ENCODE results near the gene TM7SF2. TPM values are rescaled to one million over a fixed set of nuclear protein-coding genes. Genes with fewer than 3 reads are reported as not detected.

TM7SF2 gene
- total and polyA plus RNA-seq, 2 of the 13 experiments (the other 11 are each of a cell fraction or from before 2014, with no cell fraction given): 56.0 to 66.9 TPM

GRCh38 chr11:65129649-65130441 lies 18.2 kb downstream of the TM7SF2 start:
- CTCF ChIA-PET (ENCODE audit: low intra/inter-chr PET ratio, low total read pairs): no interaction called here

More at GRCh38 chr11:65129649-65130441, 18.2 kb downstream of the TM7SF2 start:
- H3K9ac ChIP-seq (ENCODE audit: insufficient read depth, low read depth, low read length): no peak overlapping the region
- POLR2A ChIA-PET: interaction anchor here (0.7 to 2.8 kb wide), 6 partner anchors 8 to 116 kb away, joined by 3 to 20 read pairs (median 6); partner anchors contain the start of genes ARL2, CAPN1, FAU and MRPL49
- H3K79me2 ChIP-seq (ENCODE audit: insufficient read depth, low read length): peaks cover 29% of the 10 kb centered on the region
- WGBS (ENCODE audit: low lambda C conversion rate): 99% methylated on average over 7 of the region's 13 CpGs
- intact Hi-C loops (cut with micrococcal nuclease; ENCODE audit: unreplicated experiment) (no loop called here), in situ Hi-C loops (cut with HindIII; ENCODE audit: extremely low pct_ligation_motif_present, low pct_unique_long_range_greater_than_20kb) (no loop called here)
- DNase-seq (ENCODE audit: low spot score) (no peak), FAIRE-seq (no peak), ATAC-seq (no peak)
- peaks cover 17% of the 10 kb centered on the region for H4K20me1 ChIP-seq (ENCODE audit: insufficient read depth, low read length)
- no peak overlapping the region for H2AFZ ChIP-seq (ENCODE audit: low read length)
- no peaks in the 10 kb centered on the region; a peak in 1 of 5 replicates for H3K27me3 ChIP-seq (ENCODE audit: control insufficient read depth in 1 of 2, insufficient read depth in 2 of 2, low read length in 2 of 2)
- H3K4me1 ChIP-seq (ENCODE audit: insufficient read depth, low read length): peaks cover 14% of the 10 kb centered on the region
- no TSS peak for BruUV-seq (replicated peaks)
- TF ChIP-seq SKIL (CRISPR knock-in tag; IDR thresholded peaks at IDR 0.05; ENCODE audit: borderline replicate concordance) (no peak), AGO1 (IDR thresholded peaks at IDR 0.05; ENCODE audit: low read depth, low read length, poor library complexity, severe bottlenecking) (peak; percentile 41), POLR2A (IDR thresholded peaks at IDR 0.05; ENCODE audit: insufficient read depth in 1 of 2, low read depth in 2 of 2, low read length in 2 of 2) (peak in 1 of 2 experiments; percentile 35; a peak in 1 of 4 replicates), AGO2 (optimal IDR thresholded peaks at IDR 0.05; ENCODE audit: low read depth, low read length) (peak; percentile 93), U2AF2 (IDR thresholded peaks at IDR 0.05; ENCODE audit: low read depth, low read length) (no peak), RBFOX2 (IDR thresholded peaks at IDR 0.05; ENCODE audit: low read depth, low read length) (peak; percentile 63)
- H3K4me3 ChIP-seq (replicated peaks in 1 of 3; ENCODE audit: insufficient read depth in 1 of 3, low read depth in 2 of 3, low read length in 3 of 3): no peak overlapping the region
- H3K27ac ChIP-seq (ENCODE audit: extremely low read length, insufficient read depth, low read length): no peak overlapping the region
- H3K4me2 ChIP-seq (ENCODE audit: low read depth, low read length): no peak overlapping the region
- H3K36me3 ChIP-seq (replicated peaks in 1 of 2; ENCODE audit: control insufficient read depth in 1 of 2, insufficient read depth in 2 of 2, low read length in 2 of 2): peaks cover 47 to 72% of the 10 kb centered on the region in 2 experiments
- H3K9me3 ChIP-seq (ENCODE audit: low read length): no peaks in the 10 kb centered on the region

All from HepG2 (cell line).